HFFc6 (cell line): ENCODE data around the gene PHF24. TPM values are rescaled to one million over a fixed set of nuclear protein-coding genes. Genes with fewer than 3 reads are reported as not detected.

Source experiments
- DNase-seq: peaks from one replicate; pipeline ENCODE4 v3.0.0-alpha.2; 2018
- H3K27ac Mint-ChIP-seq: 2 replicates; pipeline ENCODE4 v1.8.0; 2020; ENCODE audit warnings: mild to moderate bottlenecking, mixed read lengths
- H3K27me3 Mint-ChIP-seq: 2 replicates; pipeline ENCODE4 v1.8.0; 2021; ENCODE audit warnings: mild to moderate bottlenecking, moderate library complexity, mixed read lengths; ENCODE audit not compliant: insufficient read depth
- H3K36me3 Mint-ChIP-seq: 2 replicates; pipeline ENCODE4 v1.8.0; 2021; ENCODE audit warnings: low read depth, mixed read lengths
- H3K4me1 Mint-ChIP-seq: 2 replicates; pipeline ENCODE4 v1.8.0; 2020; ENCODE audit warnings: low read depth, mixed read lengths
- H3K4me3 Mint-ChIP-seq: 2 replicates; pipeline ENCODE4 v1.8.0; 2020; ENCODE audit warnings: mild to moderate bottlenecking, moderate library complexity, mixed read lengths
- H3K9me3 Mint-ChIP-seq: 2 replicates; pipeline ENCODE4 v1.8.0; 2020; ENCODE audit warnings: mild to moderate bottlenecking, mixed read lengths
- CTCF ChIP-seq: fragments of 200-600 bp; sonication (generic); IDR thresholded peaks from 2 replicates; pipeline ENCODE4 v1.5.0; 2021; ENCODE audit warnings: antibody characterized with exemption, mild to moderate bottlenecking
- total RNA-seq, 6 experiments: library from RNA; stranded (reverse); fragmentation: NEBNext Ultra II Directional; extraction: Animal tissue kit (Norgen Biotek cat#: 25700); gene quantifications; 2 replicates in 1 of 6; 3 replicates in 5 of 6; pipeline ENCODE4 v1.2.3, GENCODE V29; 2021

Gene PHF24
- total RNA-seq, 6 experiments from 2014 or later, result not detected

GRCh38 chr9:34996181-34996904, 38.3 kb downstream of the PHF24 start:
- Mint-ChIP-seq H3K4me1 (peaks cover 78% of the 10 kb centered on the region), H3K27ac (peak overlapping the region; percentile 94), H3K4me3 (no peak overlapping the region; the same call in 1 of the 2 replicates), H3K36me3 (peaks cover 19% of the 10 kb centered on the region), H3K9me3 (no peaks in the 10 kb centered on the region), H3K27me3 (peaks cover 6% of the 10 kb centered on the region)
- no peak for DNase-seq
- no peak for TF ChIP-seq CTCF

- H3K27me3 Mint-ChIP-seq, result peaks cover 6% of the 10 kb centered on the region
- peaks cover 19% of the 10 kb centered on the region for H3K36me3 Mint-ChIP-seq
- H3K9me3 Mint-ChIP-seq, result no peaks in the 10 kb centered on the region
- peaks cover 78% of the 10 kb centered on the region for H3K4me1 Mint-ChIP-seq
- DNase-seq, result no peak
- peak overlapping the region; percentile 94 for H3K27ac Mint-ChIP-seq
- no peak for TF ChIP-seq CTCF
- no peak overlapping the region for H3K4me3 Mint-ChIP-seq
Measured at GRCh38 chr9:34996905-34997279, 38.8 kb downstream of the PHF24 start.

- peak overlapping the region; percentile 94 for H3K27ac Mint-ChIP-seq
- TF ChIP-seq CTCF, result no peak
- H3K4me3 Mint-ChIP-seq, result no peak overlapping the region
- H3K4me1 Mint-ChIP-seq, result peaks cover 78% of the 10 kb centered on the region
- peaks cover 6% of the 10 kb centered on the region for H3K27me3 Mint-ChIP-seq
- no peaks in the 10 kb centered on the region for H3K9me3 Mint-ChIP-seq
- DNase-seq, result no peak
- H3K36me3 Mint-ChIP-seq, result peaks cover 19% of the 10 kb centered on the region
Measured at GRCh38 chr9:34997379-34997781, 39.3 kb downstream of the PHF24 start.

- Mint-ChIP-seq H3K4me3 (no peak overlapping the region), H3K27me3 (peaks cover 6% of the 10 kb centered on the region), H3K4me1 (peaks cover 77% of the 10 kb centered on the region), H3K27ac (no peak overlapping the region), H3K9me3 (no peaks in the 10 kb centered on the region), H3K36me3 (peaks cover 12% of the 10 kb centered on the region)
- DNase-seq, result no peak
- TF ChIP-seq CTCF, result no peak
Measured at GRCh38 chr9:34998266-34998665, 40.2 kb downstream of the PHF24 start.

- no peak for TF ChIP-seq CTCF
- Mint-ChIP-seq H3K27me3 (peaks cover 6% of the 10 kb centered on the region), H3K4me1 (peaks cover 71% of the 10 kb centered on the region), H3K36me3 (peaks cover 12% of the 10 kb centered on the region), H3K27ac (no peak overlapping the region), H3K9me3 (no peaks in the 10 kb centered on the region), H3K4me3 (no peak overlapping the region)
- DNase-seq, result no peak
Measured at GRCh38 chr9:34999576-34999975, 41.5 kb downstream of the PHF24 start.
